Endodermal cell (in vitro differentiated cells): ENCODE measurements around the gene RIT2. TPM values are rescaled to one million over a fixed set of nuclear protein-coding genes. Genes with fewer than 3 reads are reported as not detected.
A peak's percentile ranks its signal among the peaks of the same experiment; 100 is the strongest.

Experiments
- DNase-seq: peaks from one replicate; pipeline ENCODE4 v3.0.0-alpha.2; 2017
- H3K27ac ChIP-seq: 2 replicates; pipeline ENCODE4 v1.5.1; 2013; ENCODE audit warnings: mild to moderate bottlenecking, low read depth, low read length, moderate library complexity
- H3K27me3 ChIP-seq: 2 replicates; pipeline ENCODE4 v1.6.1; 2013; ENCODE audit warnings: mild to moderate bottlenecking, low read length, moderate library complexity; ENCODE audit not compliant: insufficient read depth, control insufficient read depth, poor library complexity, severe bottlenecking
- H3K36me3 ChIP-seq: 2 replicates; pipeline ENCODE4 v1.7.0; 2013; ENCODE audit warnings: mild to moderate bottlenecking, low read length, moderate library complexity; ENCODE audit not compliant: control insufficient read depth, insufficient read depth
- H3K4me1 ChIP-seq: one replicate; pipeline ENCODE4 v1.7.0; 2013; ENCODE audit warnings: low read length; ENCODE audit not compliant: control insufficient read depth, insufficient read depth
- H3K4me3 ChIP-seq: 2 replicates; pipeline ENCODE4 v1.5.1; 2013; ENCODE audit warnings: mild to moderate bottlenecking, low read length, moderate library complexity
- H3K9ac ChIP-seq: 2 replicates; pipeline ENCODE4 v1.6.1; 2013; ENCODE audit warnings: mild to moderate bottlenecking, low read length, moderate library complexity; ENCODE audit not compliant: poor library complexity, severe bottlenecking; ENCODE audit errors: extremely low read depth
- H3K9me3 ChIP-seq: 2 replicates; pipeline ENCODE4 v1.6.1; 2013; ENCODE audit warnings: mild to moderate bottlenecking, low read length, moderate library complexity; ENCODE audit not compliant: control insufficient read depth
- H3K27ac Mint-ChIP-seq: 2 replicates; pipeline ENCODE4 v1.8.0; 2020; ENCODE audit warnings: mixed read lengths
- H3K27me3 Mint-ChIP-seq: 2 replicates; pipeline ENCODE4 v1.8.0; 2021; ENCODE audit warnings: mild to moderate bottlenecking, mixed read lengths; ENCODE audit not compliant: insufficient read depth
- H3K36me3 Mint-ChIP-seq: 2 replicates; pipeline ENCODE4 v1.8.0; 2020; ENCODE audit warnings: low read depth, mixed read lengths
- H3K4me1 Mint-ChIP-seq: 2 replicates; pipeline ENCODE4 v1.8.0; 2020; ENCODE audit warnings: mixed read lengths
- H3K4me3 Mint-ChIP-seq: 2 replicates; pipeline ENCODE4 v1.8.0; 2020; ENCODE audit warnings: mild to moderate bottlenecking, moderate library complexity, mixed read lengths
- H3K9me3 Mint-ChIP-seq: 2 replicates; pipeline ENCODE4 v1.8.0; 2020; ENCODE audit warnings: mild to moderate bottlenecking, mixed read lengths
- WGBS, 2 experiments: methylation state at CpG; one replicate each; pipeline versions ENCODE4 v1.1.5 to v1.1.7; 2013; ENCODE audit warnings: missing lambda C conversion rate in 2 of 2, mixed read lengths in 1 of 2; ENCODE audit not compliant: insufficient coverage in 1 of 2, insufficient read length in 1 of 2; 5-methylcytosine and 5-hydroxymethylcytosine counted together
- total RNA-seq, 2 donors: library from RNA; stranded (reverse); fragmentation: NEBNext Ultra II Directional in 1 of 2; extraction: Animal tissue kit (Norgen Biotek cat#: 25700) in 1 of 2; gene quantifications; 2 replicates in 1 of 2; 3 replicates in 1 of 2; pipeline ENCODE4 v1.2.1, GENCODE V29; 2021
- TF ChIP-seq, protein P1 (sequence below): fragments of 200-600 bp; sonication (generic); conservative IDR thresholded peaks from 2 replicates; pipeline ENCODE4 v1.5.0; 2021; ENCODE audit warnings: antibody characterized with exemption, mild to moderate bottlenecking

The RIT2 gene
- total RNA-seq, 2 donors from 2014 or later = 0.81 TPM; not detected in 1

DNA sequence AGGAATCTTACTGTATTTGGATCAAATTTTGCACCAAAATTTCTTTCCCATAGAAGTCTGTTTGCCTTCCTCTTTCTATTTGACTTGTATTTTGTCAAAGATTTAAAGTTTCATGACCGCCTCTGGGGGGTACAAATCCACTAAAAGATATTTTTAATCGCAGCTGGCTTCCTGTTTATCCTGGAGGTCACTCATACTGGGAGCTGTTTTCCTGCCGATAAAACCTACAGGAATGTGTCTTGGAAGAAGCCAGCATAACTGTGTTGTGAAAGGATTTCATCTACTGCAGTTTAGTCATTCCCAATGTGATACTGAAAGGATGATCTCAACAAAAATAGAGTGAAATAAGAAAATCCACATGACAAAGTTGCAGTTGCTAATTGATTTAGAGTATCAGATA lies 184.0 kb downstream of the RIT2 start:
- H3K9me3 Mint-ChIP-seq = no peaks in the 10 kb centered on the region
- H3K4me1 Mint-ChIP-seq = peaks cover 45% of the 10 kb centered on the region
- TF ChIP-seq, protein P1, sequence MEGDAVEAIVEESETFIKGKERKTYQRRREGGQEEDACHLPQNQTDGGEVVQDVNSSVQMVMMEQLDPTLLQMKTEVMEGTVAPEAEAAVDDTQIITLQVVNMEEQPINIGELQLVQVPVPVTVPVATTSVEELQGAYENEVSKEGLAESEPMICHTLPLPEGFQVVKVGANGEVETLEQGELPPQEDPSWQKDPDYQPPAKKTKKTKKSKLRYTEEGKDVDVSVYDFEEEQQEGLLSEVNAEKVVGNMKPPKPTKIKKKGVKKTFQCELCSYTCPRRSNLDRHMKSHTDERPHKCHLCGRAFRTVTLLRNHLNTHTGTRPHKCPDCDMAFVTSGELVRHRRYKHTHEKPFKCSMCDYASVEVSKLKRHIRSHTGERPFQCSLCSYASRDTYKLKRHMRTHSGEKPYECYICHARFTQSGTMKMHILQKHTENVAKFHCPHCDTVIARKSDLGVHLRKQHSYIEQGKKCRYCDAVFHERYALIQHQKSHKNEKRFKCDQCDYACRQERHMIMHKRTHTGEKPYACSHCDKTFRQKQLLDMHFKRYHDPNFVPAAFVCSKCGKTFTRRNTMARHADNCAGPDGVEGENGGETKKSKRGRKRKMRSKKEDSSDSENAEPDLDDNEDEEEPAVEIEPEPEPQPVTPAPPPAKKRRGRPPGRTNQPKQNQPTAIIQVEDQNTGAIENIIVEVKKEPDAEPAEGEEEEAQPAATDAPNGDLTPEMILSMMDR = no peak
- no peak overlapping the region for H3K4me3 Mint-ChIP-seq
- no peak overlapping the region for H3K27ac Mint-ChIP-seq
- H3K9ac ChIP-seq = no peak overlapping the region
- no peaks in the 10 kb centered on the region for H3K36me3 ChIP-seq
- H3K4me3 ChIP-seq = no peak overlapping the region
- peaks cover 5% of the 10 kb centered on the region for H3K4me1 ChIP-seq
- no peaks in the 10 kb centered on the region for H3K27me3 ChIP-seq
- WGBS, 2 experiments = 83 to 89% methylated on average over 3 of the region's 3 CpGs
- no peaks in the 10 kb centered on the region for H3K9me3 ChIP-seq
- no peaks in the 10 kb centered on the region for H3K27me3 Mint-ChIP-seq
- no peak for DNase-seq
- H3K27ac ChIP-seq = no peak overlapping the region
- no peaks in the 10 kb centered on the region for H3K36me3 Mint-ChIP-seq

DNA sequence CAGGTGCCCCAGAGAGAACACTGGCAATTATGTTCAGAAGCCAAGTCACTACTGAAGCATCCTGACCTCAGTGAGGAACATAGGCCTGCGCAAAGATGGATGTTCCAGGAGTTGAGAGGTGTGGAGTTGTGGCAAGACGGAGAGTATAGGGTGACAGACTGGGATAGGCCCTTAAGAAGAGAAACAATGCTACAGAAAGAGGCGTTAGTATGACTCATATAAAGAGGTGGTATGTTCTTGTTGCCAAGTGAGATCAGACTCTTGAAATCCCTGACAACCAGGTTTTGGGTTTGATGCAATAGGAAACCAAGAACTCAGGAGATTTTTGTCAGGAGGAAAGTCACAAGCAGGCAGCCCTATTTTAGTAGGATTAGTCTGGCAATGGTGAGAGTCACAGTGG lies 185.6 kb downstream of the RIT2 start:
- Histone ChIP-seq H3K27ac (no peak overlapping the region), H3K36me3 (no peaks in the 10 kb centered on the region), H3K4me3 (no peak overlapping the region), H3K9ac (no peak overlapping the region), H3K27me3 (no peaks in the 10 kb centered on the region), H3K9me3 (no peaks in the 10 kb centered on the region), H3K4me1 (peaks cover 5% of the 10 kb centered on the region)
- no peaks in the 10 kb centered on the region for H3K9me3 Mint-ChIP-seq
- H3K27ac Mint-ChIP-seq = peak overlapping the region; percentile 45
- peaks cover 29% of the 10 kb centered on the region for H3K4me1 Mint-ChIP-seq
- no peak overlapping the region for H3K4me3 Mint-ChIP-seq
- 84 to 89% methylated on average over 3 of the region's 3 CpGs for WGBS, 2 experiments
- no peaks in the 10 kb centered on the region for H3K36me3 Mint-ChIP-seq
- no peaks in the 10 kb centered on the region for H3K27me3 Mint-ChIP-seq
- TF ChIP-seq, protein P1 = no peak
- DNase-seq = peak; percentile 69

DNA sequence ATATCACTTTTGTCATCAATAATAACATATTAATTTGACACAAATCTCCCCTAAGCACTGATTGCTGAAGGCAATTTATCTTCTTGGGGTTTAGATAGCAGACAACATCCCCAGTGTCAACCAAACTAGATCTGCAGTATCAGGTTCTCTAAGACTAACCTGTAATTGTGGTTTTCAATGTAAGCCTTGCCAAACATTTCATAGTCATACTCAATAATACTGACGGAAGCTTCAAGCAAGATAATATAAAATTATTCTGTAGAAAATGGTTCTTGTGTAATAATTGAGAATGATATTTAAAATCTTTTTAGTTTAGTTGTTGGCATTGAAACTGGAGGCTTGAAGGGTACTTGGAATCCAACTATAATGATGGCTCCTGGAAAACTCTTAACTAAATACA lies 186.3 kb downstream of the RIT2 start:
- H3K36me3 ChIP-seq = no peaks in the 10 kb centered on the region
- H3K27me3 ChIP-seq = no peaks in the 10 kb centered on the region
- H3K4me3 Mint-ChIP-seq = no peak overlapping the region
- no peaks in the 10 kb centered on the region for H3K9me3 Mint-ChIP-seq
- TF ChIP-seq, protein P1 = no peak
- no peaks in the 10 kb centered on the region for H3K9me3 ChIP-seq
- no peak overlapping the region for H3K27ac ChIP-seq
- no peaks in the 10 kb centered on the region for H3K36me3 Mint-ChIP-seq
- peaks cover 27% of the 10 kb centered on the region for H3K4me1 Mint-ChIP-seq
- H3K27me3 Mint-ChIP-seq = no peaks in the 10 kb centered on the region
- H3K27ac Mint-ChIP-seq = no peak overlapping the region
- no peak for DNase-seq
- H3K9ac ChIP-seq = no peak overlapping the region
- H3K4me3 ChIP-seq = no peak overlapping the region
- H3K4me1 ChIP-seq = peaks cover 5% of the 10 kb centered on the region
- WGBS, 2 experiments = no CpG with 5 or more reads among the region's 1 CpG
